GM18909 (cell line): ENCODE data around the gene RPRD1A.
"Not testable (repeated sequence)": the region's sequence is repeated elsewhere in the genome, so short reads cannot be mapped to it uniquely, and the experiment has no call there.

Source experiments
- ATAC-seq: cut with Tn5 transposase; IDR thresholded peaks from one replicate; pipeline ENCODE4 v1.9.1; 2021; ENCODE audit warnings: mild to moderate bottlenecking; ENCODE audit not compliant: unreplicated experiment, poor library complexity

RPRD1A gene

DNA sequence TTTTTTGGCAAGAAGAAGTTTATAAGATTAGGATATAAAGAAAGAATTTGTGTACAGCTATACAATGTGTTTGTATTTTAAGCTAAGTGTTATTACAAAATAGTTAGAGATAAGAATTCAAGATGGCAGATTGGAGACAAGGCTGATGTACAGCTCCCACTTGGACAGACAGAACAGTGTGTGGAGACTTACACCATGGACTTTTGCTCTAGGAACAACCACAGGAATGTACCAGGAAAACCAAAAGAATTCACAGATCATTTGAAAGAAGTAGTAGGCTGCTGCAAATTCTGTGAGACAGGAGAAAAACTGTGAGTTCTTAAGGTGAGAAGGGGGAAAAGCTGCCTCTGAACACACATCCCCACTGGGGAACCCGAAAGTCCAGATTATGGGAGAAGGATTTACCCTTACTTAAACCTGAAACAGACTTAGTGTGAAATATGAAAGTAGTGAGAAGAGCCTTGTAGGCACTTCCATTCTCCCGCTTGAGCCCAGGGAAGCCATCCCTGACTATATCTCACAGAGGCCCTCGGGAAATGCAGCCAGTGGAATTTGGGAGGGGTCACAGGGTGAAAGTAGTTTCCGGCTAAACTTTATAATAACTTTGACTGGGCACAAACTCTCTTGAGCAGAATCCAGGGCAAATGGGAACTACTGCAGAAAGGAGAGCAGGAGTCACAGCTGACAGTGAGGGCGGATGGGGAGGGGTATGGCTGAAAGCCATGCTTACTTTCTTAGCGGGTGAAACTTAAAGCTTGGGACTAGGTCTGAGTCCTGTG, 11.6 kb upstream of the RPRD1A start:
- ATAC-seq, result no peak

GRCh38 chr18:36077764-36078163, 10.4 kb upstream of the RPRD1A start:
- not testable (repeated sequence) for ATAC-seq

DNA sequence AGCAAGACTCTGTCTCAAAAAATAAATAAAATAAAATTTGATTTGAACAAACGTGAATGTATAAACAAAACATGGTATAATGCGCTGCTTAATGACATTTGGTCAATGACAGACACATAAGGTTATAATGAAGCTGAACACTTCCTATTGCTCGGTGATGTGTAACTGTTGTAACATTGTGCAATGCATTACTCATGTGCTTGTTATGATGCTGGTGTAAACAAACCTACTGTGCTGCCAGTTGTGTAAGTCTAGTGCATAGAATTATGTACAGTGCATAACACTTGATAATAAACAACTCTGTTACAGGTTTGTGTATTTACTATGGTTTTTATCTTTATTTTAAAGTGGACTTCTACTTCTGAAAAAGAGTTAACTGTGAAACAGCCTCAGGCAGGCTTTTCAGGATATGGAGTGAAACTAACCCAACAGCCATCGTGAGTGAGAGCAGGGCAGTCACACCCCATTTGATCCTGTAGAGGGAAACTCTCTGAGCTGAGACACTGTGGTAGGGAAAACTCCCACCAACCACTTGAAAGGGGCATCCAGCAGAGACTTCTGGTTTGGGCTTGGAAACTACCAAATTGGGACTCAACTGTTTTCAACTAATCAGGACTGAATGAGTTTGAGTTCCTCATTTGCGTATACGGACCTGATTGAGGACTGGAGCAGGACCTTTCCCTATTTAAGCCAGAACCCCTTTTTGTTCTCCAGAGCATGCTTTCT, 8.7 kb upstream of the RPRD1A start:
- no peak for ATAC-seq

GRCh38 chr18:36074435-36074834, 7.1 kb upstream of the RPRD1A start:
- ATAC-seq, result no peak

DNA sequence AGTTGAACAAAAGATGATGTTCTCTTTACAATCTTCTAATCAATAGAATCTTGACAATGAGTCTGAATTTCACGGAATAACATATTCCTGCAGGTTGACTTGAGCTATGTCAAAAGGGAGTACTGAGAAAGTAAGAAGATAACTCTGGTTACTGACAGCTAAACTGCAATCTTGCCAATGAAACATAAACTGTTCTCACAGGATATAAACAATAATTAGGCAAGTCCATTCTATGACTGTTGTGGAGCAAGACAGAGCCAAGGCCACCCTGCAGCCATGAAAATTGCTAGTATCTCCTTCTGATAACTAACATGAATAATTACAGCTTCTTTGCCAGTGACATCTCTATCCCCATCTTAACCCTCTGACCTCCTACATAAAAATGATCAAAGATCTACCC, 6.3 kb upstream of the RPRD1A start:
- no peak for ATAC-seq

DNA sequence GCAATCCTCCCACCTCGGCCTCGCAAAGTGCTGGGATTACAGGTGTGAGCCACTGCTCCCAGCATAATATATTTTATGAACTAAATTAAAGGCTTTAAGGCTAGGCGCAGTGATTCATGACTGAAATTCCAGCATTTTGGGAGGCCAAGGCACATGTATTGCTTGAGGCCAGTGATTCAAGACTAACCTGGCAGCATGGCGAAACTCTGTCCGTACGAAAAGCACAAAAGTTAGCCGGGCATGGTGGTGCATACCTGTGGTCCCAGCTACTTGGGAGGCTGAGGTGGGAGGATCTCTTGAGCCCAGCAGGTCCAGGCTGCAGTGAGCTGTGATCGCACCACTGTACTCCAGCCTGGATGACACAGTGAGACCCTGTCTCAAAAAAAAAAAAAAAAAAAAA, 5.0 kb upstream of the RPRD1A start:
- ATAC-seq, result not testable (repeated sequence)

GRCh38 chr18:36066686-36067054, 689 bp downstream of the RPRD1A start:
- peak; percentile 0 for ATAC-seq

DNA sequence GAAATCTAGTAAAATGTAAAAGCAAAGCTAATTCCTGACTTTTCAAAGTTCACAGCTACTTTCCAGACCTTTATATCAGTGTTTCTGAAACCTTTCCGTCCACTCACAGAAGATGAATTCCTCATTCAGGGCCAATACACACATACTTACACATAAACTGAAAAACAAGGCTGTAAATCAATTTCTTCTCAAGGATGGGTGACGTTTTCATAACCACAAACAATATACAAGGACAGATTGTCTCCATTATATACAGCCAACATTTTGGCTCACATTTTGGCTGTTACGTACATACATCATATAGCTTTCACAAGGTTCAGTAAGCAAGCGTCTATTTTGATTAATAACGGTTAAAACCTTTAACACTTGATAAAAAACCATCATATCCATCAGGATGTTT, 1.4 kb downstream of the RPRD1A start:
- ATAC-seq, result no peak

DNA sequence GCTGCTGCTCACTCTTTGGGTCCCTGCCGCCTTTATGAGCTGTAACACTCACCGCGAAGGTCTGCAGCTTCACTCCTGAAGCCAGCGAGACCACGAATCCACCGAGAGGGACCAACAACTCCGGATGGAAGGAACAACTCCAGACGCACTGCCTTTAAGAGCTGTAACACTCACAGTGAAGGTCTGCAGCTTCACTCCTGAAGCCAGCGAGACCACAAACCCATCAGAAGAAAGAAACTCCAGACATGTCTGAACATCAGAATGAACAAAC, 2.6 kb downstream of the RPRD1A start:
- ATAC-seq, result not testable (repeated sequence)

DNA sequence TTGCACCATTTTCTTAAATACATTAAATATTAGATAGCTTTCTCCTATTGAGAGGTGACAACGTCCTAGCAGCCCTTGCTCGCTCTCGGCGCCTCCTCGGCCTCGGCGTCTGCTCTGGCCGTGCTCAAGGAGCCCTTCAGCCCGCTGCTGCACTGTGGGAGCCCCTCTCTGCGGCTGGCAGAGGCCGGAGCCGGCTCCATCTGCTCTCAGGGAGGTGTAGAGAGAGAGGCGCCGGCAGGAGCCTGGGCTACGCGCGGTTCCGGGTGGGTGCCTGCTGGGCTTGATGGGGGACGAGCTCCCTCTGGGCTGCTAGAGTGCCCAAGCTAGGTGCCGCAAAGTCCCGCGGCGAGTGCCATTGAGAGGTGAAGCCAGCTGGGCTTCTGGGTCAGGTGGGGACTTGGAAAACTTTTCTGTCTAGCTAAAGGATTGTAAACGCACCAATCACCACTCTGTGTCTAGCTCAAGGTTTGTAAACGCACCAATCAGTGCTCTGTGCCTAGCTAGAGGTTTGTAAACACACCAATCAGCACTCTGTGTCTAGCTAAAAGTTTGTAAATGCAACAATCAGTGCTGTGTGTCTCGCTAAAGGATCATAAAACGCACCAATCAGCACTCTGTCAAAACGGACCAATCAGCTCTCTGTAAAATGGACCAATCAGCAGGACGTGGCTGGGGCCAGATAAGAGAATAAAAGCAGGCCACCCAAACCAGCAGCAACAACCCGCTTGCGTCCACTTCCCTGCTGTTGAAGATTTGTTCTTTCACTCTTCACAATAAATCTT, 3.1 kb downstream of the RPRD1A start:
- ATAC-seq, result no peak

GRCh38 chr18:36058674-36059073, 8.7 kb downstream of the RPRD1A start:
- no peak for ATAC-seq

DNA sequence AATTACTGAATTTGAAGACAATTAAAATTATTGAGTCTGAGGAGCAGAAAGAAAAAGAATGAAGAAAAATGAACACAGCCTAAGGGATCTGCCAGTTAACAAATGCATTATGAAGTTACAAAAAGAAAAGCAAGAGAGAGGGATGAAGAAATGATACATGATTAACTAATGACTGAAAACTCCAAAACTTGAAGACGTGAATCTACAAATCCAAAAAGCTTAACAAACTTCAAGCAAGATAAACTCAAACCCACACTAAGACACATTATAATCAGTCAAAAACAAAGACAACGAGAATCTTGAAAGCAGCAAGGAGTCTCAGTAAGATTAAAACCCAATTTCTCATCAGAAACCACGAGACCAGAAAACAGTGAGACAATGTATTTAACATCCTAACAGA, 15.6 kb downstream of the RPRD1A start:
- ATAC-seq, result no peak

DNA sequence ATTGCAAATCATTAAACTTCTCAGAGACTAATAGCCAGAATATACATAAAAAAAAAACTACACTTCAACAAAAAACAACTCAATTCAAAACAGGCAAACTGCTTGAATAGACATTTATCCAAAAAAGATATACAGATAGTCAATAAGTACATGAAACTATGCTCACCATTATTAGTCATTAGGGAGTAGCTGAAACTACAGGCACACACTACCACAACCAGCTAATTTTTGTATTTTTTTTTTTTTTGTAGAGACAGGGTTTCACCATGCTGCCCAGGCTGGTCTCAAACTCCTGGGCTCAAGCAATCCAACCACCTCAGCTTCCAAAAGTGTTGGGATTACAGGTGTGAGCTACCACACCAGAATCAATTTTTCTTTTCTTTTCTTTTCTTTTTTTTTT, 16.9 kb downstream of the RPRD1A start:
- ATAC-seq, result no peak

DNA sequence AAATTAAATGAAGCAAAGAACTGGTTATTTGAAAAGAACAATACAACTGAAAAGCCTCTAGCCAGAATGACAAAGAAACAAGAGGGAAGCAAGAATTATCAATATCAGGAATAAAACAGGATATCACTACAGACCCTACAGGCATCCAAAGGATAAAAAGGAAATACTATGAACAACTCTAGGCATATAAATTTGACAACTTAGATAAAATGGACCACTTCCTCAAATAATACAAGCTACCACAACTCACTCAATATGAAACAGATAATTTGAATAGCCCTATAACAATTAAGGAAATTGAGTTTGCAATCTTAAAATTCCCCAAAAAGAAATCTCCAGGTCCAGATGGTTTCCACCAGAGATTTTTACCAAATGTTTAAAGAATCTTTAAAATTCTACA, 19.8 kb downstream of the RPRD1A start:
- no peak for ATAC-seq

GRCh38 chr18:36046898-36047297, 20.5 kb downstream of the RPRD1A start:
- ATAC-seq, result no peak

DNA sequence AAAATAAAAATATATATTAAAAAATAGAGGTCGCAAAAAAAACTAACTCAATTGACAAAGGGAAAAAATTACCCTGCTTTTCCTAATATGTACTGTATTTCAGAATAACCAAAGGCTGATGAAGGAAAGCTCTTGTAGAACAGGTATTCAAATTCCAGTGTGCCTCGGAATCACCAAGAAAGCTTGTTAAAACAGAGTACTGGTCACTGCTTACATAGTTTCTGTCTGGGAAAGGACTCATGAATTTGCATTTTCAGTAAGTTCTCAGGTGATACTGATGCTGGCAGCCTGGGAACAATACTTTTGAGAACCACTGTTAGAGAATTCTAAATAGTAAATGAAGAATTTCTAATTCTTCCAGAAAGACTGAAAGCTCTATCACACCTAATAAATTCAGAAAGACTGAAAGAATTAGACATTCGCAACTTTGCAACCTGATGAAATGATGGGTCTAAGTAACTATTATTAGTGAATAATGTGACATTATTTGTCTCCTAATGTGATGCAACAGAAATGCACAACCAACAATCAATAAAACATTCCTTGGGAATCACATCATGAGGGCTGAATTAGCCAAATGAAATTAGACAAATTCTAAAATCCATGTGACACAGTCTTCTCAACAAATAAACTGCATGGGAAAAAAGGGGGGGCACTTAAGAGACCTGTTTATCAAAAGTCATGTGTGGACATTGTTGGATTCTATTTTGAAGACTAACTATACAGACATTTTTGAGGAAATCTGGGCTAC, 21.9 kb downstream of the RPRD1A start:
- ATAC-seq, result no peak

GRCh38 chr18:36043153-36043552, 24.2 kb downstream of the RPRD1A start:
- no peak for ATAC-seq

DNA sequence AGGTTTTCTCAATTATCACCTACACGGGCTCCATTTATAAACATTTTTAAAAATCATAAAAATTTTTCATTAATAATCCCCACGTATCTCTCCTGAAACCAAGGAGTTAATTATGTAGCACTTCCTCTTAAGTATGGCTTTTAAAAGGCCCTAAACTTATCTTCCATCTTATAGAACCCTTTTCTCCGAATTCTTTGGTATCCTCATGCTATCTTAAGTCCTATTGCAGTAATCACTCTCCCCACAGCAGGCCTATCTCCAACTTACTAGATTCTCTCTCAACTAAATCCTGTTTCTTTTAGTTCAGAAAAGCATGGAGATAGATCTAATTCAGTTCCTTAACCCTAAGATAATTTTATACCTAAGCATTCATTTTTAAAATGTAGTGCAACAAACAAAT, 26.2 kb downstream of the RPRD1A start:
- no peak for ATAC-seq

- no peak for ATAC-seq
Measured at GRCh38 chr18:36038102-36038663, 29.2 kb downstream of the RPRD1A start.

DNA sequence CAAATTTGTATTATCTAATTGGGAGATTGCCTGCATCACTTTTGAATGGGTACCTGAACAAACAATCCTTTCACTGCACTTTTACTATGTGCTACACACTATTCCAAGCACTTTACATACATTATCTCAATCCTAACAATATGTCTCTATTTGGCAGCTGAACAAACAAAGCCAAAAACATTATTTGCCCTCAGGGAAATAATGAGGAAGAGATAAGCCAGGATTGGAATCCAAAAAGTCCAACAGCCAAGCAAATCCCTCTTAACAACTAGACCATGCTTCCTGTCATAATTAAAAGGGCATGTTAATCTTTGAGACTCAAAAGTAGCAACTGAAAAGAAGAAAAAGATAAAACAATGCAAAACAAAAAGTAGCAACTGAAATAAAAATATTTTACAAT, 32.1 kb downstream of the RPRD1A start:
- no peak for ATAC-seq
